ENCODE measurements around the gene TAF11.
"Not testable (repeated sequence)": the region's sequence is repeated elsewhere in the genome, so short reads cannot be mapped to it uniquely, and the experiment has no call there.

TAF11 gene

DNA sequence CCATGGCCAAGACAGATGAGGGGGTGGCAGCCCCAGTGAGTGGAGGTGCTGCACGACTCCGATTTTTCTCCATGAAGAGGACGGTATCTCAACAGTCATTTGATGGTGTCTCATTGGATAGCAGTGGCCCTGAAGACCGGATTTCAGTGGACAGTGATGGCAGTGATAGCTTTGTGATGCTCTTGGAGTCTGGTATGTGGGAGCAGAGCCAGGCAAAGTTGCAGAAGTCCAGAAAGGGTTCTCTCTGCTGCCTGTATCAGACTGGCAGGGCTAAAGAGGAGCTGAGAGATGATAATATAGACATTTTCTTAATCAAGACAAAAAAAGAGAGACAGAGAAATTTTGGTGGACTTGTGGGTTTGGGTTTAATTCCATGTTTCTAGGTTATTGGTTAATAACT is 23.8 kb downstream of the TAF11 start:
- DNase-seq: no peak

DNA sequence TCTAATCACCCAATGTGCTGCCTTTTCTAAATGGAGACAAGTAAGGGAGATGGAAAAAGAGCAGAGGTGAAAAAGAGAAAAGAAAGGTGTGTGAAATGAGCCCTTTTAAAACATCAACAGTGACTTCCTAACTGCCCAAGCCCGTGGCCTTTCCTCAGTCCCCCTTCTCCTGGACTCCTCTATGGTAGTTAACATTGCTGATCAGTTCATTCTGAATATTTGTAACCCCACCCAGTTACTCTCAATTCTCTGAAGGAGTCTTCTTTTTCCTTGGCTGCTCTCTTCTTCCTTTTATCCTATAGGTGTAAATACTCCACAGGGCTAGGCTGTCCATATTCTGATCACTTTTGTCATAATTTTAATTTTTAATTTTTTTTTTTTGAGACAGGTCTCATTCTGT is 27.1 kb downstream of the TAF11 start:
- no peak for DNase-seq

DNA sequence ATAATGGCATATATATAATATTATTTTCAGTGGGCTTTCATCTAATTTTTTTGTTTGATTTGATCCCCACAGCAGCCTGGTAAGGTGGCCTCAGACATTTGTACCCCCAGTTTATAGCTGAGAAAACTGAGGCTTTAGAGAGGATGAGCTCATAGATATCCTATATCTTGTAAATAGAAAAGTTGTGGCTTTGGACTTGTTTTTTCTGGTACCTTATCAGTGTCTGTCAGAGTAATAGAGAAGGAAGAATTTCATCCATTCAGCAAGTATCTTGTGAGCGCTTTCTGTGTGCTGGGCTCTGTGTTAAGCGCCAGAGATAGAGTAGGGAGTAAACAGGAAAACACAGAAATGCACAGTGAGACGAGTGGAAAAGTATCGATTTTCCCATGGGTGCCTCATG is 27.9 kb downstream of the TAF11 start:
- no peak for DNase-seq

DNA sequence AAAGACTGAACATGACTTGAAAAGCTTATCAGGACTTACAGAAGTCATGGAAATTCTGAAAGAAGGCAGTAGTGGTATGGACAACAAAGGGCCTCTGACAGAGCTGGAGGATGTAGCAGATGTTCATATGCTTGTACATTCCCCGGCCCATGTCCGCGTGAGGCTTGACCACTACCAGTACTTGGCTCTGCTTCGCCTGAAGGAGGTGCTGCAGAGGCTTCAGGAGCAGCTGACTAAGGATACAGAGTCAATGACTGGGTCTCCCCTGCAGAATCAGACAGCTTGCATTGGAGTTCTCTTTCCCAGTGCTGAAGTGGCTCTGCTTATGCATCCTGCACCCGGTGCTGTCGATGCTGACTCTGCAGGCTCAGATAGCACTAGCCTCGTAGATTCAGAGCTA is 29.2 kb downstream of the TAF11 start:
- DNase-seq: no peak

DNA sequence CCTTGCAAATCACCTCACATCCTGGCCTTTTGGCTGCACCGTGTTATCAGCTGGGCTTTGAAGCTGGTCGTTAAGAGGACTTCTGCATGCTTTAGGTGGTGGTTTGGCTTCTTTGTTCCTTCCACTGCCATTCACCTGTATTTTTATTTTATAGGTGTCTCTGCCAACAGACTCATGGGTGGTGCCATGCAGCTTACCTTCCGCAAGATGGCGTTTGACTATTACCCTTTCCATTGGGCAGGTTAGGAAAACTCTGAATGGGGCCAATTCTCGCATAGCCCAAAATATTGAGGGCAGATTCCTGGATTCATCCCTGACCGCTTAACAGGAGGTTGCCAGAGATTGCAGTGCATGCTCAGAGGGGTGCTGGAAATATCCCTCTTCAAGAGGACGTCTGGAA is 32.4 kb downstream of the TAF11 start:
- no peak for DNase-seq

DNA sequence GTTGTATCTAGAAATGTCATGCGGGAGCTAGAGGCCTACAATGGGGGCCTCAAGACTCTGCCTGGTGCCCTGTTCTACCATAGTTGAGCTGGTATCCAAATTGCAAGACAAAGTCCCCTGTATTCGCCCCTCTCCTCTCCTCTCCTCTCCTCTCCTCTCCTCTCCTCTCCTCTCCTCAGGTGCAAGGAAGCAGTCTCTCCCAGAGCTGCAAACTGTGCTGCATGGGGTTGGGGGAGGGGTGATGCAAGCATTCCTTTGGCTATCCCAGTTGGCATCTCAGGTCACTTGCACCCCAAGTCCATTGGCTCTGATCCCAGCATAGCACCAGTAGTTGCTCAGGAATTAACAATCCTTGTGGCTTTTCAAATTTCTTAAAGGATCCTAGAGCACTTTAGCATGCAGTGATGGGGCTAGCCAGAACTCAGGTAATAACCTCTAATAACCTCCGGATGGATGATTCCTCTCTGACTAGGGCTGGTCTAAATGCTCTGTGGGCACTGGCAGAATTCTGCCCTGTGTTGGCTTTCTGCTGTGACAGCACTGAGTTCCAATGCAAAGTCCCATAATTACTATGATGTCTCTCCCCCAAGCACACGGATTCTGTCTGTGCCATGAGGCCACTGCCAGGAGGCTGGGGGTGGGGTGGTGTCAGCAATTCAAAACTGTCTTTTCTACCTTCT is 35.3 kb downstream of the TAF11 start:
- DNase-seq: no peak

DNA sequence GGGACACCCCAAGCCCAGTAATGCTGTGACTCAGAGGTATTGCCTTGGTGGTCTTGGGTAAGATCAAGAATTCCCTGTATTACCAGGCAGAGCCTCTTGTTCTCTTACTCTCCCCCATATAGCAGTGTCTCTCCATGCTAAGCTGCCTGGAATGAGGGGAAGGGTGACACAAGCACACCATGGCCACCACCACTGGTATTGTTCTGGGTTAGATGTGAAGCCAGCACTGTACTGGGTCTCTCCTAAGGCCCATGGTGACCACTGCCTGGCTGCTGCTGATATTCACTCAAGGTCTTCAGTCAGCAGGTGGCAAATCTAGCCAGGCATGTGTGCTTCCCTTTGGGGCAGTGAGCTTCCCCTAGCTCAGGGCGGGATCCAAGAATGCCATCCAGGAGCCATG is 36.5 kb downstream of the TAF11 start:
- DNase-seq: no peak

DNA sequence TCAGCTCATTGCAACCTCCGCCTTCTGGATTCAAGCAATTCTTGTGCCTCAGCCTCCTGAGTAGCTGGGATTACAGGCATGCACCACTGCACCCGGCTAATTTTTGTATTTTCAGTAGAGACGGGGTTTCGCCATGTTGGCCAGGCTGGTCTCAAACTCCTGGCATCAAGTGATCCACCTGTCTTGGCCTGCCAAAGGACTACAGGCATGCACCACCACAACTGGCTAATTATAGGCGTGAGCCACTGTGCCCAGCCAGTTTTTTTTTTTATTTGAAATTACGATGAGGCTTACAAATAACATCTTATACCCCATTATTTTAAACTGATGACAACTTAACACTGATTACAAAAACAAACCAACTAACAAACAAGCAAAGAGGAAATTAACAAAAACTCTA is 38.8 kb downstream of the TAF11 start:
- DNase-seq: not testable (repeated sequence)

DNA sequence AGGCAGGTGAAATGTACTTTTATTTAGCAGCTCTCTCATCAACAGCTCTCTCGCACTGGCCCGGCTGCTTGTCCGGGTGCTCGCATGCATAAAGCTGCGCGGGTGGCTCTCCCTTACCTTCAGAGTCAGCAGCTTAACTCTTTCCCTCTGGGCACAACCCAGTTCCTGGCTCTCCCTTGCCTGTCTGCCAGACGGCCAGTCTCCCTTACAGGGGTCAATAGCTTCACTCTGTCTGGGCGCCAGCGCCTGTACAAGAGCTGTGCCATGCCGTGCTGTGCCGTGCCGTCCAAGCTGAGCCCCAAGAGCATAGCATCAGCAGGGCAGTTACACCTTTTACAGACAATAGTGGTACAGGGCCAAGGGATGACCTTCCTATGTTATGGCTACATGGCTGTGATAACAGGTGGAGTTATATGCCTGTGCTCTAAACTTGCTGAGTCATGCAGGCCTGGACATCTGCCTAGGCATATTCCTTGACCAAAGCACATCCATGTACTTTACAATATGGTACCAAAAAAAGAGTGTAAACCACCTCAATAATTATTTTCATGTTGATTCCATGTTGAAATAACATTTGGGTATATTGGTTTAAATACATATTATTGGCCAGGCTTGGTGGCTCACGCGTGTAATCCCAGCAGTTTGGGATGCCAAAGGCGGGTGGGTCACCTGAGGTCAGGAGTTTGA is 48.0 kb downstream of the TAF11 start:
- no peak for DNase-seq

DNA sequence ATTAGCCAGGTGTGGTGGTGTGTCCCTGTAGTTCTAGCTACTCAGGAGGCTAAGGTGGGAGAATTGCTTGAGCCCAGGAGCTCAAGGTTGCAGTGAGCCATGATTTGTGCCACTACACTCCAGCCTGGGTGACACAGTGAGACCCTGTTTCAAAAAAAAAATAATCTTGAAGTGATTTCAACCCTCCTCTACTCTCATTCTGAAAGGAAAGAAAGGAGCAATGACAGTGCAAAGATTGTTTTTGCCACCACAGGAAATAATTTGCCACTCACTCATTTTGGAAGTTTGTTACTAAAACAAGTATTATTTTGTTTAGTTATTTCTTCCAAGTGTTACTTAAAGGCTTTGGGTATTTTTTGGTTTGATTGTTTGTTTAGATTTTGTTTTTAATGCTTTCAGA is 50.3 kb downstream of the TAF11 start:
- no peak for DNase-seq

DNA sequence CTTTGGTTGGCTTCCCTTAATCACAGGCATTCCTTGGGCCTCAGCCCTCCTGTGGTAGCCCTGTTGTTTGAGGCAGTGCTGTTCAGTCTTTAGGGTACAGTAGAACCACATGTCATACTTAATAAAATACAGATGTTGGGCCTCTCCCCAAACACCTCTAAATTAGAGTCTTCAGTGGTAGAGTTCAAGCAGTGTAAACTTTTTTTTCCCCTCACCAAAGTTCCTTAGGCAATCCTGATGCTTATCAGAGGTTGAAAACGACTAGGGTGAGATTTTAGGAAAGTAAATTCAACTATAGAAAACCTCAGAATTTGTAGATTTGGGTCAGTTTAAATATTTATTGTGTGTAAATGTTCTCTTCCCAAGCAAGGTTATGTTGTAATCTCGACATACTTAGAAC is 51.4 kb downstream of the TAF11 start:
- no peak for DNase-seq

DNA sequence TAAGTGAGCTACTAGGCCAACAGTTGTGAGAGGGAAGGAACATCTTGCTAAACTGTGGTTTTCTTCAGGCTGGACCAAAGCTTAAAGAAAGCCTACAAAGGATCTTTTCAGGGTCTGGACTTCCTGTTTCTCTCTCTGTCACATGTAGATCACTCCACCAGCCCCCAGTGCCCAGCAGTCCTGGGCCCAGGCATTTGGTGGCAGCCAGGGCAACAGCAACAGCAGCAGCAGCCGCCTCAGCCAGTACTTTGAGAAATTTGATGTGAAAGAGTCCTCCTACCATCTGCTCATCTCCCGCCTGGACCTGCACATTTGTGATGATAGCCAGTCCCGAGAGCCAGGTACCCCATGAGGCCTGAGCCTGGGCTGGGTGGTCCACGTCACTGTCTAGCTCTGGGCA is 51.8 kb downstream of the TAF11 start:
- no peak for DNase-seq

DNA sequence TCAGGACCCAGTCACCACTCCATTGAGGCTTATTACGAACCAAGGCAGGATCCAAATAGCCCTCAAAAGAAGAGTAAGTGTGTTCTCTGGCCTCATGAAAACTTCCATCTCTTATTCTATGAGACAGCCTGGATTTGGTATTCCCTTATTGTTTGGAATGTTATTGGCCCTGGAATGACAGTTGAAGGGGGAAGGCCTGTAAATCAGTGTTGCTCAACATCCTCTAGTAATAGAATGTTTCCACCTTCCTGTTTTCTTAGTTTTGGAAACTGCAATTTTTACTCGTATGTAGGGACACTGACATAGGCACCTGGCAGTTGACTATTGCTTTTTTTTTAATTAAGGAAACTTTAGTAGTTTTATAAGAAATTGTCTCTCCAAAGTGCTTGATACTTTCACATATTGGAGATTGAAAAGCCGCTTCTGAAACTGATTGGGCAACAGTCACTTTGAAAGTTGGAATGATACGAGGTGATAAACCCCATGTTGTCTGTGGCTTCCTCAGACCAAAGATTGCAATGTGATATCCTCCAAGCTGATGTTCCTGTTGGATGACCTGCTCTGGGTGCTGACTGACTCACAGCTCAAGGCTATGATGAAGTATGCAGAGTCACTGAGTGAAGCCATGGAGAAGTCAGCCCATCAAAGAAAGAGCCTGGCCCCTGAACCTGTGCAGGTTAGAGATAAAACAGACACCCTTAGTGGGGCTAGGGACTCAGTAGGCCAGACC is 52.9 kb downstream of the TAF11 start:
- DNase-seq: no peak

DNA sequence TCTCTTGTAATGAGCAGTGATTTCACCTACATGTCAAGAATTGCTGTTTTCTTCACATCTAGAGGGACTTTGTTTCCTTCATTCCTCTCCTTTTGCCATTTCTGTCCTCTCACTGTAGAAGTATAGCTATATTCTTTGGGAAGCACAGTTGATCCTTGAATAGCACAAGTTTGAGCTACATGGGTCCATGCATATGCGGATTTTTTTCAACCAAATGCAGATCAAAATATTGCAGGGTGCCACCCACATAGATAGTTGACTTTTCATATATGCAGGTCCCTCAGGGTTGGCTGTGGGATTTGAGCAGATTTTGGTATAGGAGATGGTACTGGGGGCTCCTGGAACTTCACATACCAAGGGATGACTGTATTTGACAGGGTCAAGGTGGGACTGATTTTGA is 54.9 kb downstream of the TAF11 start:
- no peak for DNase-seq

DNA sequence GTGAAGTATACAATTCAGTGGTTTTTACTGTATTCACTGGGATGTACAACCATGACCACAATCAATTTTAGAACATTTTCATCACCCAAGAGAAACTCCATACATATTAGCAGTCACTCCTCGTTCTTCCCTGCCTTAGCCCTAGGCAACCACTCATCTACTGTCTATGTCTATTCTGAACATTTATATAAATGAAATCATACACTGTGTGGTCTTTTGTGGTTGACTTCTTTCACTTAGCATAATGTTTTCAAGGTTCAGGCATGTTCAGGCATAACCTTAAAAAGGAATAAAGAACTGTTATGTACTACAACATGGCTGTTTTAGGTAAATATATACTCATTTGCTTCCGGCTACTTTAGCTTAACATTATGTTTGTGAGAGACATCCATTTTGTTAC is 58.7 kb downstream of the TAF11 start:
- DNase-seq: no peak

Measured in NCI-H187 treated with DMSO at 0.1 percent for 48 hours (cell line).